B cell (primary cell): ENCODE results near the gene VSTM5. TPM values are rescaled to one million over a fixed set of nuclear protein-coding genes. Genes with fewer than 3 reads are reported as not detected.

Source experiments
- ATAC-seq: fragments of 200-7000 bp; cut with Tn5 transposase; one replicate; pipeline ENCODE4 v1.10.0; 2021; ENCODE audit warnings: low read depth, mild to moderate bottlenecking, moderate number of reproducible peaks, moderate library complexity
- CTCF ChIA-PET: fragments of 350-600 bp; sonication (Branson Sonifier 250); formaldehyde crosslinking; loops from one replicate; lab custom pipeline; 2021; ENCODE audit warnings: antibody characterized with exemption, inconsistent platforms; lab: Charles Lee
- POLR2A ChIA-PET: fragments of 350-600 bp; sonication (Branson Sonifier 250); formaldehyde crosslinking; loops from one replicate; lab custom pipeline; 2021; ENCODE audit warnings: antibody characterized with exemption; lab: Charles Lee
- DNase-seq: peaks from one replicate; pipeline ENCODE4 v3.0.0; 2013
- H2AFZ ChIP-seq: 2 replicates; pipeline ENCODE4 v1.6.1; 2012; ENCODE audit warnings: mild to moderate bottlenecking, low read depth, low read length; ENCODE audit not compliant: insufficient read depth, poor library complexity, severe bottlenecking
- H3K27ac ChIP-seq, 2 donors: 1 replicate in 1 of 2; 2 replicates in 1 of 2; pipeline ENCODE4 v1.5.1; 2012 to 2013; ENCODE audit warnings: low read length in 2 of 2, mild to moderate bottlenecking in 2 of 2, moderate library complexity in 1 of 2
- H3K27me3 ChIP-seq, 4 experiments: fragments of 200-600 bp in 1 of 4; sonication (generic) in 1 of 4; replicated peaks in 1 of 4; 1 replicate in 2 of 4; 2 replicates in 2 of 4; pipeline versions ENCODE4 v1.6.1 to v1.7.0; 2013 to 2016; ENCODE audit warnings: low read length in 3 of 4, mild to moderate bottlenecking in 2 of 4, mixed read lengths in 1 of 4, moderate library complexity in 1 of 4; ENCODE audit not compliant: insufficient read depth in 4 of 4, control insufficient read depth in 3 of 4; ENCODE audit errors: control extremely low read depth in 1 of 4
- H3K36me3 ChIP-seq, 2 experiments: replicated peaks in 1 of 2; 1 replicate in 1 of 2; 2 replicates in 1 of 2; pipeline versions ENCODE4 v1.6.1 to v1.7.1; 2013; ENCODE audit warnings: low read length in 1 of 2; ENCODE audit not compliant: insufficient read depth in 2 of 2, control insufficient read depth in 1 of 2; ENCODE audit errors: control extremely low read depth in 1 of 2, extremely low read depth in 1 of 2
- H3K4me1 ChIP-seq, 2 donors: fragments of 200-600 bp in 1 of 2; sonication (generic) in 1 of 2; 1 replicate in 1 of 2; 2 replicates in 1 of 2; pipeline versions ENCODE4 v1.5.1 to v1.6.1; 2013 to 2017; ENCODE audit warnings: low read length in 2 of 2; ENCODE audit not compliant: control insufficient read depth in 2 of 2, insufficient read depth in 2 of 2
- H3K4me2 ChIP-seq: replicated peaks from 2 replicates; pipeline ENCODE3; 2012; ENCODE audit warnings: mild to moderate bottlenecking, low read depth, low read length; ENCODE audit not compliant: poor library complexity, severe bottlenecking
- H3K4me3 ChIP-seq, 5 experiments: fragments of 200-600 bp in 1 of 5; sonication (generic) in 1 of 5; 1 replicate in 3 of 5; 2 replicates in 2 of 5; pipeline versions ENCODE4 v1.5.1 to v1.7.0; 2011 to 2016; ENCODE audit warnings: low read length in 4 of 5, mild to moderate bottlenecking in 4 of 5, low read depth in 2 of 5, control low read depth in 1 of 5, moderate library complexity in 1 of 5; ENCODE audit not compliant: insufficient read depth in 1 of 5; ENCODE audit errors: control extremely low read depth in 1 of 5, extremely low read depth in 1 of 5
- H3K79me2 ChIP-seq: fragments of 200-600 bp; sonication (generic); one replicate; pipeline ENCODE4 v1.6.0; 2016; ENCODE audit warnings: low read length; ENCODE audit not compliant: control insufficient read depth, insufficient read depth
- H3K9ac ChIP-seq: fragments of 200-600 bp; sonication (generic); 2 replicates; pipeline ENCODE4 v1.6.1; 2017; ENCODE audit warnings: mild to moderate bottlenecking, low read length, moderate library complexity
- H3K9me3 ChIP-seq, 3 donors: one replicate each; pipeline versions ENCODE4 v1.6.1 to v1.7.1; 2013; ENCODE audit warnings: low read length in 2 of 3; ENCODE audit not compliant: control insufficient read depth in 2 of 3, insufficient read depth in 1 of 3; ENCODE audit errors: control extremely low read depth in 1 of 3
- H4K20me1 ChIP-seq: 2 replicates; pipeline ENCODE4 v1.6.0; 2012; ENCODE audit warnings: mild to moderate bottlenecking, low read length; ENCODE audit not compliant: insufficient read depth, control insufficient read depth, poor library complexity, severe bottlenecking
- H3K27ac Mint-ChIP-seq: one replicate; pipeline ENCODE4 v1.8.0; 2021; ENCODE audit warnings: mixed read lengths
- H3K27me3 Mint-ChIP-seq: one replicate; pipeline ENCODE4 v1.8.0; 2021; ENCODE audit warnings: mixed read lengths
- H3K4me1 Mint-ChIP-seq: one replicate; pipeline ENCODE4 v1.8.0; 2021; ENCODE audit warnings: mixed read lengths
- H3K4me3 Mint-ChIP-seq: one replicate; pipeline ENCODE4 v1.8.0; 2021; ENCODE audit warnings: mixed read lengths
- H3K9me3 Mint-ChIP-seq: one replicate; pipeline ENCODE4 v1.8.0; 2022; ENCODE audit warnings: mixed read lengths; ENCODE audit not compliant: insufficient read depth
- EZH2 ChIP-seq: IDR thresholded peaks from 2 replicates; pipeline ENCODE4 v1.6.1; 2012; ENCODE audit warnings: borderline replicate concordance, low read depth, mild to moderate bottlenecking, moderate library complexity, low read length; ENCODE audit not compliant: insufficient read depth, poor library complexity, severe bottlenecking
- WGBS: methylation state at CpG from one replicate; pipeline ENCODE4 v1.1.5; 2013; ENCODE audit warnings: missing lambda C conversion rate; ENCODE audit not compliant: insufficient coverage; 5-methylcytosine and 5-hydroxymethylcytosine counted together
- intact Hi-C: fragments of 100-400 bp; cut with micrococcal nuclease; formaldehyde crosslinking; loops from one replicate; pipeline ENCODE4 v1.10.0; 2022
- polyA plus RNA-seq: library from polyadenylated mRNA; depleted of rRNA; stranded (reverse); fragments of >200 nt; gene quantifications from 2 replicates; pipeline ENCODE4 v1.2.3, GENCODE V29; 2012
- total RNA-seq, 2 donors: library from RNA; stranded (reverse); fragments of 120-200 nt in 1 of 2; gene quantifications; 1 replicate in 1 of 2; 2 replicates in 1 of 2; pipeline versions ENCODE4 v1.2.3 to v1.2.4, GENCODE V29; 2013 to 2022
- TF ChIP-seq, protein P1 (sequence below): fragments of 200-600 bp; IDR thresholded peaks from one replicate; pipeline ENCODE4 v1.8.0; 2022; ENCODE audit warnings: antibody characterized with exemption, mild to moderate bottlenecking

Gene VSTM5
- total and polyA plus RNA-seq, 2 donors (not counting 1 experiment from before 2014, with no cell fraction given) = not detected

GRCh38 chr11:93831343-93832127, 18.9 kb downstream of the VSTM5 start:
- H3K4me2 ChIP-seq = no peak overlapping the region
- peaks cover 14% of the 10 kb centered on the region for H3K27me3 Mint-ChIP-seq
- TF ChIP-seq, protein P1, sequence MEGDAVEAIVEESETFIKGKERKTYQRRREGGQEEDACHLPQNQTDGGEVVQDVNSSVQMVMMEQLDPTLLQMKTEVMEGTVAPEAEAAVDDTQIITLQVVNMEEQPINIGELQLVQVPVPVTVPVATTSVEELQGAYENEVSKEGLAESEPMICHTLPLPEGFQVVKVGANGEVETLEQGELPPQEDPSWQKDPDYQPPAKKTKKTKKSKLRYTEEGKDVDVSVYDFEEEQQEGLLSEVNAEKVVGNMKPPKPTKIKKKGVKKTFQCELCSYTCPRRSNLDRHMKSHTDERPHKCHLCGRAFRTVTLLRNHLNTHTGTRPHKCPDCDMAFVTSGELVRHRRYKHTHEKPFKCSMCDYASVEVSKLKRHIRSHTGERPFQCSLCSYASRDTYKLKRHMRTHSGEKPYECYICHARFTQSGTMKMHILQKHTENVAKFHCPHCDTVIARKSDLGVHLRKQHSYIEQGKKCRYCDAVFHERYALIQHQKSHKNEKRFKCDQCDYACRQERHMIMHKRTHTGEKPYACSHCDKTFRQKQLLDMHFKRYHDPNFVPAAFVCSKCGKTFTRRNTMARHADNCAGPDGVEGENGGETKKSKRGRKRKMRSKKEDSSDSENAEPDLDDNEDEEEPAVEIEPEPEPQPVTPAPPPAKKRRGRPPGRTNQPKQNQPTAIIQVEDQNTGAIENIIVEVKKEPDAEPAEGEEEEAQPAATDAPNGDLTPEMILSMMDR = no peak
- no peak for TF ChIP-seq EZH2
- H3K4me3 Mint-ChIP-seq = no peak overlapping the region
- H3K27ac Mint-ChIP-seq = no peak overlapping the region
- no peaks in the 10 kb centered on the region for H3K36me3 ChIP-seq
- H3K9ac ChIP-seq = no peak overlapping the region
- no peaks in the 10 kb centered on the region for H4K20me1 ChIP-seq
- H3K9me3 ChIP-seq = no peaks in the 10 kb centered on the region
- WGBS = 100% methylated on average over 1 of the region's 3 CpGs
- no peaks in the 10 kb centered on the region for H3K79me2 ChIP-seq
- DNase-seq (no peak), ATAC-seq (no peak)
- H3K4me1 Mint-ChIP-seq = no peaks in the 10 kb centered on the region
- no peaks in the 10 kb centered on the region for H3K9me3 Mint-ChIP-seq
- ChIA-PET CTCF (no interaction called here), POLR2A (no interaction called here)
- H3K4me3 ChIP-seq = no peak overlapping the region
- no peak overlapping the region for H2AFZ ChIP-seq
- no peaks in the 10 kb centered on the region for H3K4me1 ChIP-seq
- H3K27me3 ChIP-seq = peaks cover 0 to 3% (median 0%) of the 10 kb centered on the region in 4 experiments
- no peak overlapping the region for H3K27ac ChIP-seq
- intact Hi-C loops = no loop called here

DNA sequence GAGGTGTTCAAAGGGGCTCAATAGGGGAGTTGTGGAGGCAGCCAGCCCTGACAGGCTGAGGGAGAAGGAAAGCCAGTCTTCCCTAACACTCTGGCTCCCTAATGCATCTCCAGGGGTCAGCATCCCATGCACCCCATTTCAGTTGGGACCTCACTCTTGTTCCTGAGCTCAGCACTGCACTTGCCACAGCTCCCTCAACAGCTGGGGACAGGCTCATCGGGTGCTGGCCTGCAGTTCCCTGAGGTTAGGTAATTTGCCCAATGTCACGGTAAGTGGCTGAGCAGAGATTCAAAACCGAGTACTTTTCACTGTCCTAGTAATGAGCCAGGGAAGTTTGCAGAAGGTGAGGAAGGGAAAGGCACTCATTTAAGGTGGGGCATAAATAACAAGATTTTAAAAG, 20.8 kb downstream of the VSTM5 start:
- H3K4me2 ChIP-seq = no peak overlapping the region
- Mint-ChIP-seq H3K4me3 (no peak overlapping the region), H3K9me3 (no peaks in the 10 kb centered on the region), H3K4me1 (no peaks in the 10 kb centered on the region), H3K27ac (no peak overlapping the region), H3K27me3 (peaks cover 20% of the 10 kb centered on the region)
- ChIA-PET POLR2A (no interaction called here), CTCF (no interaction called here)
- no peak overlapping the region for H3K4me3 ChIP-seq
- WGBS = 85% methylated on average over 3 of the region's 3 CpGs
- no peaks in the 10 kb centered on the region for H3K9me3 ChIP-seq
- H3K4me1 ChIP-seq = no peaks in the 10 kb centered on the region
- intact Hi-C loops = no loop called here
- ATAC-seq = no peak
- no peaks in the 10 kb centered on the region for H4K20me1 ChIP-seq
- no peak overlapping the region for H3K27ac ChIP-seq
- no peaks in the 10 kb centered on the region for H3K36me3 ChIP-seq
- no peaks in the 10 kb centered on the region for H3K79me2 ChIP-seq
- DNase-seq = no peak
- H3K9ac ChIP-seq = no peak overlapping the region
- peaks cover 0 to 3% (median 0%) of the 10 kb centered on the region in 4 experiments for H3K27me3 ChIP-seq
- TF ChIP-seq, protein P1 = no peak
- no peak overlapping the region for H2AFZ ChIP-seq
